SH-SY5Y (cell line): ENCODE results near the gene TBK1.

Source experiments
- GATA2 ChIP-seq: IDR thresholded peaks from 2 replicates; pipeline ENCODE4 v1.6.1; 2011; ENCODE audit warnings: mild to moderate bottlenecking, low read depth, low read length
- GATA3 ChIP-seq: IDR thresholded peaks from 2 replicates; pipeline ENCODE4 v1.6.1; 2011; ENCODE audit warnings: low read depth, mild to moderate bottlenecking, low read length, moderate library complexity

DNA sequence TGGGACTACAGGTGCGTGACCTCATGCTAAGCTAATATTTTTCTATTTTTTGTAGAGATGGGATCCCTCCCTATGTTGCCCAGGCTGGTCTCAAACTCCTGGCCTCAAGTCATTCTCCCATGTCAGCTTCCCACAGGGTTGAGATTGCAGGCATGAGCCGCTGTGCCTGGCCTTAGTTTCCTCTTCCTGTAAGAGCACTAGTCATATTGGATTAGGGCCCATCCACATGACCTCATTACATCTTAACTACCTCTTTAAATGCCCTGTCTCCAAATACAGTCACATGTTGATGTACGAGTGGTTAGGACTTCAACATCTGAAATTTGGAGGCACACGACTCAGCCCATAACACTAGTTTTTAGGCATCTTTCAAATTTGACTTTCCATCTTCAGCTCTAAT lies 86.2 kb downstream of the TBK1 start:
- TF ChIP-seq GATA3 (no peak), GATA2 (no peak)
